HTERT RPE-1 (cell line): ENCODE data around the gene GRB2.

Experiments
- in situ Hi-C: fragments of 300-500 bp; cut with MboI; formaldehyde crosslinking; loops from 4 replicates; pipeline ENCODE4 v1.14.3; 2020; ENCODE audit warnings: low sequenced_read_pairs

The GRB2 gene

DNA sequence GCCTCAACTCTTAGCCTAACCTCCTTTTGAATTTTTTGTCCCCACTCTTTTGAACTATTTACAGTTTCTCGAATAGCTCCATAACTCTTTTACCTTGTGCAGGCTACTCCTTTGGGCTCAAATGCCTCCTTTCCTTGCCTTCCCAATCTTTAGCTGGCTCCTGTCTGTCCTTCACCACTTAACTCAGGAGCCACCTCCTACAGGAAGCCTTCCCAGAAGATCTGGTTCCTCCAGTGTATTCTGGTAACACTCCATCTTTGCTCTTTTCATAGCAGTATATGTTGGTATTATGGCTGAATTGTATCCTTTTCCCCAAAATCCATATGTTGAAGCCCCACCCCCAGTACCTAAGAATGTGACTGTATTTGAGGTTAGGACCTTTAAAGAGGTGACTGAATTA lies 9.0 kb upstream of the GRB2 start:
- in situ Hi-C loops, result no loop called here

DNA sequence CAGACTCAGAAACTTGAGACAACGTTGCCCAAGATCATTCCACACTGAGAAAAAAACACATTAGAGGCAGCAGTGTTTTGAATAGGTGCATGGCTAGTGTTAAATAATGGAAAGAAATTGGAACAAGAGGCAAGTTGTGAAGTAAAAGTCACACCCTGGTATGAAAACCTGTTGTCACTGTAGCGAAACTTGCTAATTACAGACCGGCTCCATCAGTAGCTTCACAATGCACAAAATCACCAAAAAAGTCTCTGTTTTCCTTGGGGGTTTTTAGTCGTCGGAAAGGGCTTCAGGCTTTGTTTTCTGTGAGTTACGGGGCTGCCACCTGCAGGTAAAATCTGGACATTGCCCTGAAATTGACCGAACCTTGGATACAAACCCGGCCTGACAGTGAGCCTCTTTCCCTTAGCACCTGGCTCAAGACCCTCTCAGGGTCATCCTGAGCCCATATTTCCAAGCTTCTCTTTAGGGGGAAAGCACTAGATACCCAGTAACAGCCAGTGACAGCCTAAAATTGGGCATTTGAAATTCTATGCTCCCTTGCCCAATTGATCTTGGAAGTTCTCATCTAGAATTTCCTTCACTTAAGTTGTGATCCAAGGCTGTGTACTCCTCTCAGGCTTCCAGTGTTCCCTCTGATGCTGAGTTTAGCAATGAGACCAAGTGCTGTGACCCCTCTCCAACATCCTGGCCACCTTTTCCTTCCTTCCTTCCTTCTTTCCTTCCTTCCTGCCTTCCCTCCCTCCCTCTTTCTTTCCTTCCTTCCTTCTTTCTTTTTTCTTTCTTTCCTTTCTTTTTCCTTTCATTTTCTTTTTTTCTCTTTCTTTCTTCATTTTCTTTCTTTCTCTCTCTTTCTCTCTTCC lies 7.2 kb upstream of the GRB2 start:
- in situ Hi-C loops, result no loop called here

DNA sequence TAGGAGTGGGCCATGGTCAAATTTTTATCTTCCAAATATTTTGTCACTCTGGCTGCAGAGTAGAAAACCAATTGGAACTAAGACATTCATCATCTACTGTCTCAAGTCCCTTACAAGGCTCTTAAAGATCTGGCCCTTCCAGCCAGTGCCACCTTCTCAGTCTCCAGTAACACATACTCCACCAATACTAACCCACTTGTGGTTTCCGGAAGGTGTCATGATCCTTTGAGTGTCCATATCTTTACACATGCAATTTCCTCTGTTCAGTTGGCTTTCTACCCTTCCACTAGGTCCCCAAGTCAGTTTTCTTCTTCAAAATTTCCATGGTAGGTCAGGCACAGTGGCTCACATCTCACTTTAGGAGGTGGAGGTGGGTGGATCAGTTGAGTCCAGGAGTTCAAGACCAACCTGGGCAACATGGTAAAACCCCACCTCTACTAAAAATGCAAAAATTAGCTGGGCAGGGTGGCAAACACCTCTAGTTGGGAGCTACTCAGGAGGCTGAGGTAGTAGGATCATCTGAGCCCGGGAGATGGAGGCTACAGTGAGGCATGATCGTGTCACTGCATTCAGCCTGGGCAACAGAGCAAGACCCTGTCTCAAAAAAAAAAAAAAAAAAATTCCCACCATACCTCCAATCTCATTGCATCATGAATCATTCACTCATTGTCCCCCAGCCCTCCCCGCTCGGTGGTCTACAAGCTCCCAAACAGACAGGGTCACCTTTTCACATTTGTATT lies 6.0 kb upstream of the GRB2 start:
- in situ Hi-C loops, result no loop called here

DNA sequence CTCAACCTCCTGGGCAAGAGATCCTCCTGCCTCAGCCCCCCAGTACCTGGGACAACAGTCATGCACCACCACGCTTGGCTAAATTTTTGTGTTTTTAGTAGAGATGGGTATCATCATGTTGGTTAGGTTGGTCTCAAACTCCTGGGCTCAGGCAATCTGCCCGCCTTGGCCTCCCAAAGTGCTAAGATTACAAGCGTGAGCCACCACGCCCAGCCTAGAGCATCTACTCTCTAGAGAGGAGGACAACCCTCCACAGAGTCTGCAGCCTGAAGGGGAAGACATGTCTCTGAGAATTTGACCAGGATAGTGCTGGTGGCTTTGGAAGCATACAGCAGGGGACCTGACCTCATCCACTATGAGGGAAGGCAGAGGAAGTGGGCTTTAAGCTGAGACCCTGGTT lies 4.7 kb upstream of the GRB2 start:
- in situ Hi-C loops, result no loop called here

DNA sequence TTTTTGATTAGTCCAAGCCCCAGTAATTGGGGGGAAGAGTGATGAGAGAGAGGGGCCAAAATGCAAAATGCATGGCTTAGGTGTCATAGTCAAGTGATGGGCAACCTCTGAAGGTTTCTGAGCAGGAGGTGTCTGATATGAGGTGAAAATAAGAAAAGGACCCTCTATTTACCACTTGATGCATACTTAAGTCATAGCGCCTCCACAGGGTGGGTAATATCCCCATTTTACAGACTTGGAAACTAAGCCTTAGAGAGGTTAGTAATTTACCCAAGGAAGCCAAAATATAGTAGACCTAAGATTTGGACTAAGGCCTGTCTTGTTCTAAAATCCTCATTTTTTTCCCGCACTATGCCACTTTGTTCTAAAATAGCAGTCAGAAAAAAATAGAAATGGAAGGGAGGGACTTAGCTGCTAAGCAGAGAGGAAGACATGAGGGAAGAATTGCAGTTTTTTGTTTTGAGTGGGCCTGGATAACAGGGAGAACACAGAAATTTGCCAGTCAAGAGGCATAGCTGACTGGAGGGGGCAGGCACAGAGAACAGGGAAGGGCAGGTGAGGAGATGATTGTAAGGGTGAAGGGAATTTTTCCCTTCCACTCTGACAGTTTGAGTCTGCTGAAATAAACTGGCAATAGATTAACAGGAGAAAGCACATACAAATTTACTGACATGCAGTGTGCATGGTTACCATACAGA lies 2.3 kb upstream of the GRB2 start:
- in situ Hi-C loops, result no loop called here

DNA sequence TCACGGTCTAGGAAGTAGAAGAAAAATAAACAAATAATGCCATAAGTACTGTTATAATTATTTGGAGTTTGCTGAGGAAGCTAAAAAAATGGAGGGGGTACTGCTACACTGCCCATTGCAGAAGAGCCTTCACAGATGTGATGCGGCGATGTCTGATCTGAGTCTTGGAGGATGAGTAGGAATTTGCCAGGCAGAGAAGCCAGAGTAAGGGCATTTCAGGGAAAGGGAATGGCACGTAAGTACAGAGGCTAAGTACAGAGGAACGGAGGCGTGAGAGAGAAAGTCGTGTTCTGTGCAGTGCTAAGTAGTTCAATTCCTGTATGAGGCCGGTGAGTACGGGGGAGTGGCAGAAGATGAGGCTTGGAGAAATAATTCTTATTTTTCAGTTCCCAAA lies 741 bp upstream of the GRB2 start:
- in situ Hi-C loops, result no loop called here

DNA sequence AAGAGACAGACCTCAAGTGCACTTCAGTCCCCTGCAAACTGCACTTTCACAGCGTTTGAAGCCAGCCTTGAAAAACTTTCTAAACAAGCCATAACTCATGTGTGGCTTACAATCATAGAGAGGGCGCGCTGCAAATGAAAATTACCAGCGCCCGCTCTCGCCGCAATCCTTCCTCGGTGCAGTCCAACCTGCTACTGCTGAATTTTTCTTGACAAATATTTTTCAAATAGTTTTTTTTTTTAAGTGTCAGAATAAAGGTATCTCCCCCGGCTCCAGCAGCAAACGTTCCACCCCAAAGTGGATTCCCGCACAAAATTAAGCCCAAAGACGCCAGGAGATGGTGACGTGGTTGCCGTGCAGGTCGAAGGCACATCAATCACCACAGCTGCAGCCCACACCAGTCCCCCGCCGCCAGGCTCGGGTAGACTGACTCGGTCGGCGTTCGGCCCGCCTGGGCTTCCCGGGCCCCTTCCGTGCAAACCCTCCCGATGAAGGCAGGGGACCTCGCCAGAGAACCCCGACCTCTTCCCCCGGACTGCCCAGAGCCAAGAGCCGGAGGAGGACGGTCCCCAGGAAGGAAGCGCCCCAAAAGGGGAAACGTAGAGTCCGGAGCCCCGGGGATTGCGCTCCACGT lies 630 bp downstream of the GRB2 start:
- in situ Hi-C loops, result no loop called here

DNA sequence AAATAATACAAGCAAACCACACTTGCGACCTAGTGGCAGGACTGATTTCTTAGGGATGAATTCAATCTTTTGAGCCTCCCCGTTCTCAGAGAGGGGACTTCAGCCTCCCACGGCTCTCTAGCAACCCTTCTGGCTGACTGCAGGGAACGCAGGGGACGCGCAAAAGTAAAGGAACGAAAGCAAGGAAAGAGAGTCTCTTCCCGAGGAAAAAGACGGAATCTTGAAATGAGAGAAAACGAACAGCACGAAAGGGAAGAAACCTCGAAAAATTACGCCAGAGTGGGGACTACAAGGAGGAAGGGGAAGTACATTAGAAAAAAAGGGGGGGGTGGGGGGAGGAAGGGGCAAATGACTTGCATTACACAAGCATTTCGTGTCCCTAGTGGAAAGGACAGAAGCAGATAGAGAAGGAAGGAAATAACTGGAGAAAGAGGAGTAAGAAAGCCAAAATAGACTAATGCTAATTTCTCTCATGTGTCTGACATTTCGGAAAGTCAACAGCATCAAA lies 1.2 kb downstream of the GRB2 start:
- in situ Hi-C loops, result no loop called here

DNA sequence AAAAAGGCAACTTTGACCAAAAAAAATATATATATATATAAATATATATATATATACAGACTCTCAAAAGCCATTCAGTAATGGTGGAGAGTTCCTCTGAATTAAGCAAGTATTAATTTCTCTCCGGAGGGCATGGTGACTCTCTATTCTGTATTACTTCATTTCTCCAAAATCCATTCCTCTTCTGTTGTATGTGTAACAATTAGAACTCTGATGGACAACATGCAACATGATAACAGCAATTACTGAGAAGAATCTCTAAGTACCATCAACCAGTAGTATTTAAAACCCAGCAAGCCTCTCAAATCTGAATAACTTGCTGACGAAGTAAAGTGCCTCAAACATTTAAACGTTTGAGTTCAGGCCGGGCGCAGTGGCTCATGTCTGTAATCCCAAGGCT lies 2.3 kb downstream of the GRB2 start:
- in situ Hi-C loops, result no loop called here

DNA sequence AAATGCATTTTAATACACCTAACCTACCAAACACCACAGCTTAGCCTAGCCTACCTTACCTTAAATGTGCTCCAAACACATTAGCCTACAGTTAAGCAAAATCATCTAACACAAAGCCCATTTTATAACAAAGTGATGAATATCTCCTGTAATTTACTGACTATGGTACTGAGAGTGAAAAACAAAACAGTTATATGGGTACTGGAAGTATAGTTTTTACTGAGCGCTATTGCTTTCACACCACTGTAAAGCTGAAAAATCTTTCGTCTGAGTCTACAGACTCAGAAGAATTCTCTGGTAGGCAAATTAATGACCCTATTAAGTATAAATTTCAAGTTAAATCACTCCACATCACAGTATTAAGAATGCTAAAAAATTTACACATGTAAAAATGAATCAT lies 3.5 kb downstream of the GRB2 start:
- in situ Hi-C loops, result no loop called here

DNA sequence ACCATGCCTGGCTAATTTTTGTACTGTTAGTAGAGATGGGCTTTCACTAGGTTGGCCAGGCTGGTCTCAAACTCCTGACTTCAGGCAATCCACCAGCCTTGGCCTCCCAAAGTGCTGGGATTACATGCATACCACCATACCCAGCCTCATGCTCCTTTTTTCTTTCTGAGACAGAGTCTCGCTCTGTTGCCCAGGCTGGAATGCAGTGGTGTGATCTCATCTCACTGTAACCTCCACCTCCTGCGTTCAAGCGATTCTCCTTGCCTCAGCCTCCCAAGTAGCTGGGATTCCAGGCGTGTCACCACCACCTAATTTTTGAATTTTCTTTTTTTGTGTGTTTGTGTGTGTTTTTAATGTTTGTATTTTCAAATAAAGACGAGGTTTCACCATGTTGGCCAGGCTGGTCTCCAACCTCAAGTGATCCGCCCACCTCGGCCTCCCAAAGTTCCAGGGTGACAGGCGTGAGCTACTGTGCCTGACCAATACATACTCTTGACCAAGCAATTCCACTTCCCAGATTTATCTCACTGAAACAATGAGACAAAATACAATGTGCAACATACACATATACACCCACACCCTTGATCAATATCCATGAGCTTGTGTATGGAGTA lies 5.0 kb downstream of the GRB2 start:
- in situ Hi-C loops, result no loop called here

DNA sequence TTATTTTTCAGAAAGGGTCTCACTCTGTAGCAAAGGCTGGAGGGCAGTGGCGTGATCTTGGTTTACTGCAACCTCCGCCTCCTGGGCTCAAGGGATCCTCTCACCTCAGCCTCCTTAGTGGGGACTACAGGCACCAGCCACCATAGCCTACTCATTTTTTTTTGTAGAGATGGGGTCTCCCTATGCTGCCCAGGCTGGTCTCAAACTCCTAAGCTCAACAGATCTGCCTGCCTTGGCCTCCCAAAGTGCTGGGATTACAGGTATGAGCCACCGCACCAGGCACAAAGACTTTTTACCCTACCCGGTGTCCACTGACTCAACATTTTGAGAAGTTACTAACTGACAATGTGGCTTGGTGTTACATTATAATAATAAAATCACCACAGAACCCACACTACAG lies 7.2 kb downstream of the GRB2 start:
- in situ Hi-C loops, result no loop called here

DNA sequence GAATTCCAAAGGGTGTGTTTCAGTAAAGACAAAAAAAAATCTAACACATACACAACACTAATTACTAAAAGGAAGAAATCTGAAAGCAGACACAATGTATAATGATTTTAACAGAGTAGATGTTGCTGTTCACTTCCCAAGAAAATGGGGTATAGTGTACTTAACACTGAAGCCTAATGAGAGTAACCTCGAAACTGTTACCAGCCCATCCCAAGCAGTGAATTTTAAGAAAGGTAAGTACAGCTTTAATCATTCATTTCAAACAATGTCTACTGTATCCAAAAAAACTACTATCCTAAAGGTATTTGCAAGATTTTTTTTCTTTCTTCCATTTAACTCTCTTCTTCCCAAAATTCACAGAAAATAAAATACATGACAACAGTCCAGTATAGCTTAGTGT lies 8.3 kb downstream of the GRB2 start:
- in situ Hi-C loops, result no loop called here

DNA sequence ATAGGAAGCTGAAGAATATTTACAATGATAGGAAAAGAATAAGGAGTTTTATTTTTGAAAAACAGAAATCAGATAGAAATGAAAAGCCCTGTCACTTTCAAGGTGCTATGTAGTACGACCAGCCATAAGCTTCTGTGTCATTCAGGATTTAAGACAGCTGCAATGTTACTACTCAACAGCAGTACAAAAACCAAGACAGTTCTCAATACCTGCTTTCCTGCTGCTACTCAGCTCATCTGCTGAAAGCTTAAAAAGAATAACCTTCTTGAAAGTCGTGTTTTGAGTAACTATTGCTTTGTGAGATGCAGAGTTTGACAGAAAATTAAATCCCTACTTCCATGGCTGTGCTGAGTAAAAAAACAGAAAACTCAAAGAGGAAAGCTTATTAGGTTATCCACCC lies 8.7 kb downstream of the GRB2 start:
- in situ Hi-C loops, result no loop called here

DNA sequence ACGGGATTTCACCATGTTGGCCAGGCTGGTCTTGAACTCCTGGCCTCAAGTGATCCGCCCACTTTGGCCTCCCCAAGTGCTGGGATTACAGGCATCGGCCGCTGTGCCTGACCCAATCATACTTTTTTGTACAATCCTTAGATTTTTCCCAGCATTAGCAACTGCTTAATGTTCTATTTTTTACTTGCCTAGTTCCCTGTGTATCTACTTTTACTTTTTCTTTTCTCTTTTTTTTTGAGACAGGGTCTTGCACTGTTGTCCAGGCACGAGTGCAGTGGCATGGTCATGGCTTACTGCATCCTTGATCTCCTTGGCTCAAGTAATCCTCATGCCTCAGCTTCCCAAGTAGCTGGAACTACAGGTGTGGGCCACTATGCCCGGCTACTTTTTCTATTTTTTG lies 9.5 kb downstream of the GRB2 start:
- in situ Hi-C loops, result no loop called here

DNA sequence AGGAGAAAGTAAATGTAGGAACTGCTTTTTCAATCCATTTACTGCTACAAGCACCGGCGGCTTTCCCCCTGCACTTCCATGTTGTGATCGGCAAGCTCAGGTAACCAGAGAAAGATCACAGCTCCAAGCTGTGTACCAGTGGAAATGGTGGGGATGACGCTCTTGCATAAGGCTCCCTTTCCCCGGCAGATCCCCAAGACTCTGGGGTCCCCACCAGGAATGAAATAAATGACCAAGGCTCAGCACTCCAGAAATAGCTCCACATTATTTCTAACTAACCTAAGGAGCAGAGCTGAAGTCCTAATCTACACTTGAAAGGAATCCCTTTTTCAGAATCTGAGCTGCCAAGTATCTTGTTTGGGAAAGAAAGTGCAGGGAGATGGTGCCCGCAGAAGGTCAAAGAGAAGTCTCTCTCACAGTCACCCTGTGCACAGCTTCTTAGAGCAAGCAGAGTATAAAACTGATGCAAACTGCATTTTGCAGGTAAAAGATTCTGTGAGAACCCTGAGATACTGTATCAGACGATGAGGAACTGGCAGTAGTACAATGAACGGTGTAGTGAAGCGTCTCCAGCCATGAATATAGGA lies 11.1 kb downstream of the GRB2 start:
- in situ Hi-C loops, result no loop called here

DNA sequence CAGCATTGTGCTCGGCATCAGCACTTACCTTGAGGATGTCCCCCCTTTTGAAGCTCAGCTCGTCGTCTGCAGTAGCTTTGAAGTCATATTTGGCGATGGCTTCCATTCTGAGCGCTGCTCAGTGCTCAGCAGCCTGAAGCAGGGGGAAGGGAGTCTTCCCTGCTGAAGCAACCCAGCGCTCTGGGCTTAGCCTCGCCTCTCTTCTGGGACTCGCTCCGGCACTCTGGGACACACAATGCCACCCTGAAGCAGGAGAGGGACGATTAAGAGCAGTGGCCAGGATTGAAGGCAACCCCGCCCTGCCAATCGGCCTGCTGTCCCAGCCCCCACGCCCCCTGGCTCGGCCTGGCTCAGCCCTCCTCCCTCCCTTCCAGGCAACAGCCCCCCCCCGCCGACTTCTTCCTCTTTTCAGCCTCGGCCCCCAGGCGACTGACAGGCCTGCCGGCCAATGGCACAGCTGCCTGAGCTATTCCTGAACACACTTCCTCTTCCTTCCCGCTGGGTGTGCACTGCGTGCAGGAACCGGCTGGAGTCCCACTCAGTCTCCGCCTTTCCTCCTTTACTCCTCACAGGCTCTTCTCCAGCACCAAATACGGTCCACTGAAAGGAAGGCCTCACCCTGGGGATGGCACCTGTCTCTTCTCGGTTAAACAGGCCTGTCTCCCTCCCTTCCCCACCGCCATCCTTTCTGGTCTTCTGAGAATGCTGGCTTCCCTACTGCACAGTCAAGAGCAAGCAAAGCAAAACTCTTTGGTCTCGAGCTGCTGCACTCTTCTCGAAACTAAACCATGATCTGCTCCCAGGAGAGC lies 11.8 kb downstream of the GRB2 start:
- in situ Hi-C loops, result no loop called here

DNA sequence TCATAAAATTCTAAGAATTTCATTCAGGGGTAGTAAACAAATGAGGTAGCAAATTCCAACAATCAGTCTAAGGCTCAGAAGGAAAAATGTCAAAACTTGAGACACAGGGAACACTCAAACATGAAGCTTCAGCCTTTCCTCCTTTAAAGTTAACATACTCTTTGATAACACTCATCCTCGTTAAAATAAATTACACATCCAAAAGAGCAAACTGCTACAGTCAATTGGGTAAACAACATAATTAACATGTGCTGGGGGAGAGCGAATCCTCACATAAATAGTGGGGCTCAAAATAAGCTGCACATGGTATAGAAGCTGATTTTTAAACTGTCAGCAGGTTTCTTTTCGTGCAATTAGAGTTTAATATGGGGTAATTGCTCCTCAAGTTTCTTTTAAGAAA lies 12.9 kb downstream of the GRB2 start:
- in situ Hi-C loops, result no loop called here

DNA sequence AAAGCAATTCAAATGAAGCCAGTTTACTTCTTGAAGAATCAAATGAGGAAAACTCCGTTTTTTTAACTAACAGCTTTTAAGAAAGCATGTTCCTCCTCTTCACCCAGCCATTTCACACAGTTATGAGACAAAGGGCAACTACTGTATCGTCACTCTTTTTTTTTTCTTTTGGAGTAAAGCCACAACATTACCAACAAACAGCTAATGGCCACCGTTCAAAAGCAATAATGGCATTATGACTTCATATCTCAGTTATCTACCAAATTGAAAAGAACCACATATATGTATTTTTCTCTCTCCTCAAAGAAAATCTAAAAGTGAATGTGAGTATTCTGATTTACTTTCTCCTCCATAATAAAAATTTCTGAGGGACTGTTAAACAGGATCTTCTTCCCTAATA lies 14.5 kb downstream of the GRB2 start:
- in situ Hi-C loops, result no loop called here
